Measurements from ENCODE around the gene ADAMTS14. TPM values are rescaled to one million over a fixed set of nuclear protein-coding genes. Genes with fewer than 3 reads are reported as not detected.

Gene ADAMTS14
- total RNA-seq, 1 donor, result not detected

DNA sequence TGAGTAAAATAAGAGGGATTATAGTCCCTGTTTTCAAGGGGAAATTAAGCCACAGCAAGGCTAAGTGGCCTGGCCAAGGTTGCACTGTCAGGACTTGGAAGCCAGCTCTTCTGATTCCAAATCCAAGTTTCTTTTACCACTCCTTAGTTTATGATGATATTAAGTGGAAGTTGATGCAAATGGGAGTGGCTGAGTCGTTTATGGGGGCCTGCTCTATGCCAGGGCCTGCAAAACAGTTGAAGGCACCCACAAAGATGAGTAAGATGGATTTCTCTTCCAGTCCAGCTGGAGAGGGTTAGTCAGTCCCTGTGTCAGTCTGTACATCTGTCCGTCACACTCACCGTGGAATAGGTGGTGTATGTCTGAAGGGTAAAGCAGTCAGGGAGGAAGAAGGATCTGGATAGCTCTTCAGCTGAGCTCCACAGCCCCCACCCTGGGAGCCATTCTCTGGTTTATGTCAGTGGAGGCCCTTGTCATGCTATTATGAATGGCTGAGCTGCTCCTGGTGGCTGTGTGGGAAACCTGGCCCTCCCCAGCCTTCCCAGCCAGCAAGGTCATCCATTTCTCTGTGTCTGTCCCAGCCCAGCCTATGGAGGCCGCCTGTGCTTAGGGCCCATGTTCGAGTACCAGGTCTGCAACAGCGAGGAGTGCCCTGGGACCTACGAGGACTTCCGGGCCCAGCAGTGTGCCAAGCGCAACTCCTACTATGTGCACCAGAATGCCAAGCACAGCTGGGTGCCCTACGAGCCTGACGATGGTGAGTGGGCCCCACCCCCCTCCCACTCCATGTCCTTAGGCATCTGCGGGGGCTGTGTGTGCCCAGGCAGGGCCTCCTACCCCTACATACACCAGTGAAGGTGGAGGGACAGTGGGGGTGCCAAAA lies 68.3 kb downstream of the ADAMTS14 start:
- H3K27me3 ChIP-seq (ENCODE audit: insufficient read depth, low read length), result no peaks in the 10 kb centered on the region
- no peak overlapping the region for H3K4me3 ChIP-seq (ENCODE audit: low read length)
- H3K4me1 ChIP-seq (ENCODE audit: insufficient read depth, low read length), result peaks cover 9% of the 10 kb centered on the region
- H3K9me3 ChIP-seq (ENCODE audit: low read depth, low read length), result no peaks in the 10 kb centered on the region

DNA sequence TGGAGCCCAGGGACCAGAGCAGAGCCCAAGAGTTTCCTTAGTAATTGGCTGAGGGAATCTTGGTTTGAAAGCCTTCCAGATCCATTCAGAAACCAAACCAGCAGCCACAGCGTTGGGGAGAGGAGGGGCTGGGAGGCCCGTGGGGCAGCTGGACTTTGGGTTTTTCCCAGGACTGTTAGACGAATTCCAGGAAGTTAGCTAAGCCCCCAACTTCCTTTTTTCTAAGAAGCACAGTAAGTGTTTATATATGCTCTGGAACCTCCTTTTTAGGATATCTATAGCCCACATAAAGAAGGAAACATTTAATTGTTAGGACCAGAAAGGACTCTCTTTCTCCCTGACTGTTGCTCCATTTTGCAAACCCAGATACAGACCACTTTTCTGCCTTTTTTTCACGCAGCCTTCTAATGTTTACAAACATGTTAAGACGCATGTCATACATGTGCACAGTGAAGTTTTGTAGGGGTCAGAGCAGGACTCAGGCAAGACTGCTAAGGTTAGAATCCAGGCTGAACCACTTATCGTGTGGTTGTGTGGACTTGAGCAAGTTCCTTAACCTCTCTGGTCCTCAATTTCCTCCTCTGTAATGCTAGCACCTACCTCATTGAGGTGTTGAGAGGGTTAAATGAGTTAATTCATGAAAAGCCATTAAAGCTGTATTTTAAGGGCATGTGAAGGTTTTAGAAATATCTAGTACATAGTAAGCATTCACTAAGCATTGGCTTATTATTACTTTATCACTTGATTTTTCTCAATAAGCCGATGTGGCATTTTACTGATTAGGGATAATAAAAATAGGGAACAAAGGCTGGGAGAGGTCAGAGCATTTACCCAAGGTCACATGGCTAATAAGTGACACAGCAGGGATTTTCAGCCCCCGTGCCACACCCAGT lies 70.5 kb downstream of the ADAMTS14 start:
- no peaks in the 10 kb centered on the region for H3K27me3 ChIP-seq (ENCODE audit: insufficient read depth, low read length)
- H3K9me3 ChIP-seq (ENCODE audit: low read depth, low read length), result no peaks in the 10 kb centered on the region
- no peak overlapping the region for H3K4me3 ChIP-seq (ENCODE audit: low read length)
- peaks cover 9% of the 10 kb centered on the region for H3K4me1 ChIP-seq (ENCODE audit: insufficient read depth, low read length)

DNA sequence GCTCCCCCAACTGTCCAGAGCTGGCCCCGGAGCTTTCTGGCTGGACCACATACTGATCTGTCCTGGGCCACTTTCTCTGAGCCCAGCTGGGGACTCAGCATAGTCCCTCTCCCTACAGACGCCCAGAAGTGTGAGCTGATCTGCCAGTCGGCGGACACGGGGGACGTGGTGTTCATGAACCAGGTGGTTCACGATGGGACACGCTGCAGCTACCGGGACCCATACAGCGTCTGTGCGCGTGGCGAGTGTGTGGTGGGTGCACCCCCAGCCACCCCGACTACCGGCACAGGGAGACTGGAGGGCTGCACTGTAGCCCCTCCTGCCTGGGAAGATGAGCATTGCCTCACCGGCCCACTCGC lies 71.1 kb downstream of the ADAMTS14 start:
- no peak overlapping the region for H3K4me3 ChIP-seq (ENCODE audit: low read length)
- H3K4me1 ChIP-seq (ENCODE audit: insufficient read depth, low read length), result peaks cover 9% of the 10 kb centered on the region
- no peaks in the 10 kb centered on the region for H3K27me3 ChIP-seq (ENCODE audit: insufficient read depth, low read length)
- H3K9me3 ChIP-seq (ENCODE audit: low read depth, low read length), result no peaks in the 10 kb centered on the region

DNA sequence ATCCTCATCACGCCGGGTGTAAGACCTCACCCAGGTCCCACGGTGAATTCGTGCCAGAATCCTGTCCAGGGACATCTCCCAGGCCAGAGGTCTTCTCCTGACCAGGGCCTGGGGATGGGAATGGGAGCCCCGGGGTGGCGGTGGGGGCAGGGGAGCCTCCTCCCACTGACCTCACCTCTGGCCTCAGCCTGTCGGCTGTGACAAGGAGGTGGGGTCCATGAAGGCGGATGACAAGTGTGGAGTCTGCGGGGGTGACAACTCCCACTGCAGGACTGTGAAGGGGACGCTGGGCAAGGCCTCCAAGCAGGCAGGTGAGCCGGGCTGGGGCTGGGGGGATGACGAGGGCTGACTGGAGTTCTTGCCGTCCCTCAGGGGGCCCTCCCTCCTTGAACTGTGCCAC lies 71.6 kb downstream of the ADAMTS14 start:
- no peaks in the 10 kb centered on the region for H3K27me3 ChIP-seq (ENCODE audit: insufficient read depth, low read length)
- H3K4me1 ChIP-seq (ENCODE audit: insufficient read depth, low read length), result peaks cover 9% of the 10 kb centered on the region
- H3K9me3 ChIP-seq (ENCODE audit: low read depth, low read length), result no peaks in the 10 kb centered on the region
- H3K4me3 ChIP-seq (ENCODE audit: low read length), result no peak overlapping the region

DNA sequence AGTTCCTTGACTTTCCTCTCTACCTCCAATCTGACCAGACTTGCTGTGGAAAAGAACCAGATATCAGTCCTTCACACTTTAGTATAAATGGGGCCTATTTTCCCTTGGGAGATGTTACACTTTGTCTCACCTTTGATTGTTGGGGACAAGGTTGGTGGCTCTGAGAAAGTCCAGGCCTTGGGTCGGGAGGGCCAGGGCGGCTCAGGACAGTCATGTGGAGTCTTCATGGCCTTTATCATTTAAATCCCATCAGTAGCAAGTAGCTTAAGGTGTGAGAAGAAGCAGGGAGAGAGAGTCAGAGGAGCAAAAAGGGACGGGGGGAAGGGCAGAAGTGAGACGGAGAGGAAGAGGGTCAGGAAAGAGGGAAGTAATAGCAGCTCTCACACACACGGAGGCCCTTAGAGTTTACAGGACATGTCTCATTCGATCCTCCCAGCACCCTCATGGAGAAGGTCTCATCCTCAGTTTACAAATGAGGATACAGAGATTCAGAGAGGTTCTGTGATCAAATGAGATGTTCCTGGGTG lies 72.4 kb downstream of the ADAMTS14 start:
- Histone ChIP-seq H3K4me1 (ENCODE audit: insufficient read depth, low read length) (peaks cover 9% of the 10 kb centered on the region), H3K9me3 (ENCODE audit: low read depth, low read length) (no peaks in the 10 kb centered on the region), H3K27me3 (ENCODE audit: insufficient read depth, low read length) (no peaks in the 10 kb centered on the region), H3K4me3 (ENCODE audit: low read length) (no peak overlapping the region)

DNA sequence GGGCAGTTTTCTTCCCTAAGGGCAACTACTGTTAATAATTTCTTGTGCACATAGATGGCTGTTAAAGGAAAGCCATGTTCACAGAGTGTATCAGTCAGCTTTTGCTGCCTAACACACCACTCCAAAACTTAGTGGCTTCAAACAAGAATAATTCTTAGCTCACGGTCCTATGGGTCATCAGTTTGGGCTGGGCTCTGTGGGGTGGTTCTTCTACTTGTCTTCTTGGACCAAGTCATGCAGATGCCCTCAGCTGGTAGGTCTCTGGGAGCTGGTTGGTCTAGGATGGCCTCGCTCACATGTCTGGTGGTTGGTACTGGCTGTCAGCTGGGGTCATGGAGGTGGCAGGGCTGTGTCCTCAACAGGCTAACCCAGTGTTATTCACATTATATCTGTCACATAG lies 73.2 kb downstream of the ADAMTS14 start:
- H3K4me3 ChIP-seq (ENCODE audit: low read length), result no peak overlapping the region
- peaks cover 9% of the 10 kb centered on the region for H3K4me1 ChIP-seq (ENCODE audit: insufficient read depth, low read length)
- no peaks in the 10 kb centered on the region for H3K9me3 ChIP-seq (ENCODE audit: low read depth, low read length)
- H3K27me3 ChIP-seq (ENCODE audit: insufficient read depth, low read length), result no peaks in the 10 kb centered on the region

DNA sequence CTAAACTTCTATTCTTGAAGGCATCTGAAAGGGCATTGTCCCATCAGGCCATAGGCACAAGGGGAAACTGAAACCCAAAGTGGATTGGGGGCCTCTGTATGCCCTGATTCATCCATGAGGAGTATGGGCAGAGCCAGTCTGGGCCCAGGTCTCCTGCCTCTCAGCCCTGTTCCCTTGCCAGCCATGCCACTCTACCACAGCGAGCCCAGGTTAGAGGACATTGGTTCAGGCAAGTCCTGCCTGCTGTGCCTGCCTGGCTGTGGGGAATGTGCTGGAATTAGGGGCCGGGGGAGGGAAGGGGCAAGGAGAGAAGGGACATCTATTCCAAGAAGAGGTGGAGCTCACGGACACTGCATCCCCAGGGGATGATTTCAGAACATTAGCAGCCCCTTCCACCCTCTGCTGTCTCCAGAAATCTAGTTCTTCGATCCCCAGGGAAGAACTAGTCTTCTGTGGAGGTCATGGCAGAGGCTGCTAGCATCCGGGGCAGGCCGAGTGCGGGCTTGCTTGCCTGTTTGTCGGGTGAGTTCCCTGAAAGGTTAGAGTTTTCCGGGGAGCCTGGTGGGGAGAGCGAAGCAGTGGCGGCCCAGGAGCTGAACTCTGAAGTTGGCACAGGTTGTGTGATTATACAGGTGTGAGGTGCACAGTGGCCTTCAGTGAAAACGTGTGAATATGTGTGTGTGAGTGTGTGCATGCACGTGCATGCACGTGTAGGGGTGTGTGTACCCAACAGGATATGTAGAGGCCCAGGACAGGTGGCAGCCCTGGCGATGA lies 75.1 kb downstream of the ADAMTS14 start:
- no peak overlapping the region for H3K4me3 ChIP-seq (ENCODE audit: low read length)
- H3K9me3 ChIP-seq (ENCODE audit: low read depth, low read length), result no peaks in the 10 kb centered on the region
- H3K27me3 ChIP-seq (ENCODE audit: insufficient read depth, low read length), result no peaks in the 10 kb centered on the region
- peaks cover 6% of the 10 kb centered on the region for H3K4me1 ChIP-seq (ENCODE audit: insufficient read depth, low read length)

DNA sequence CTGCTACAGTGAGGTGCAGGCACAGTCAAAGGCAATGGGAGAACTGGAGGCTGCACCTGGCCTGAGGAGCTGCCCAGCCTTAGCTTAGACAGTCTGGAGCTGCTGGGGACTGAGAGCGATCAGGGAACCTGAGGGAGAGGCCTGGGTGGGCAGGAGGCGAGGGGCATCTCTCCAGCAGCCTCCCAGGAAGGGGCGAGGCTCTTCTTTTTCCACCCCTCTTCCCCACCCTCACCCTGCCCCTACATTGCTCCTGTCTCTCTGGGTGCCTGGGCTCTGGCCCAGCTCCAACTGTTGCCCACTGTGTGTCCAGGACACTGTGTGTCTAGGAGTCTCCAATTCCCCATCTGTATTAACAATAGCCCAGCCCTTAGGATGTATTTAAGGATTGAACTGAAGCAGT lies 76.0 kb downstream of the ADAMTS14 start:
- Histone ChIP-seq H3K27me3 (ENCODE audit: insufficient read depth, low read length) (no peaks in the 10 kb centered on the region), H3K4me3 (ENCODE audit: low read length) (no peak overlapping the region), H3K4me1 (ENCODE audit: insufficient read depth, low read length) (no peaks in the 10 kb centered on the region), H3K9me3 (ENCODE audit: low read depth, low read length) (no peaks in the 10 kb centered on the region)

DNA sequence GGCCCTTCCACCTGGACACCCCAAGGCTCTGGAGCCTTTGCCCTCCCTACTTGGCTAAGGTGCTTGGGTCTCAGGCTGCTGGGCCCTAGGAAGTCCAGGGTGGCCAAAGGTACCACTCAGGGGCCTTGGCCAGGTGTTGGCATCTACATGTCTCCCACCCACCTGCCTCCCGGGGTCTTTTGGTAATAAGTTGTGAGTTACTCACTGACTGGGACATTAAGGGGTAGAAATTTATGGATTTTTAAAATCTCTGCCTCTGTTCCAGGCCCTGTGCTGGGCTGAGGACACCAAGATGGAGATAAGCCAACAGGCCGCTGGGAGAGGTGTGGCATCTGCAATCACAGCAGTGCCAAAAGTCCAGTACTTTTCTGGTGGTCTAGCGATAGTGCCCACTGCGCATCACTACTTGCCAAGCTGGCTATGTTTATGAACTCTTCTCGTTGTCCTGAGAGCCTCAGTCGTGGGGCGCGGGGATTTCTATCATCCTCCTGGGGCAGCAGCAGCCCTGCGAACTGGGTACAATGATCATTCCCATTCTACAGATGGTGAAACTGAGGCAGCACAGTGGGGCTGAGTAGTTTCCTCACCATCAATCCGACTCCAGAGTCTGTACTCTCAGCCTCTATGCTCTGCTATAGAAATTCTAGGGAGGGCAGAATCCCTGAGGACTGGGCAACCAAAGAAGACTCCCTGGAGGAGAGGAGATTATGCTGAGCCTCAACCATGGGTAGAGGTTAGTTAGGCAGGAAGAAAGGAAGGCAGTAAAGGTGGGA lies 76.7 kb downstream of the ADAMTS14 start:
- Histone ChIP-seq H3K4me3 (ENCODE audit: low read length) (no peak overlapping the region), H3K27me3 (ENCODE audit: insufficient read depth, low read length) (no peaks in the 10 kb centered on the region), H3K9me3 (ENCODE audit: low read depth, low read length) (no peaks in the 10 kb centered on the region), H3K4me1 (ENCODE audit: insufficient read depth, low read length) (no peaks in the 10 kb centered on the region)

DNA sequence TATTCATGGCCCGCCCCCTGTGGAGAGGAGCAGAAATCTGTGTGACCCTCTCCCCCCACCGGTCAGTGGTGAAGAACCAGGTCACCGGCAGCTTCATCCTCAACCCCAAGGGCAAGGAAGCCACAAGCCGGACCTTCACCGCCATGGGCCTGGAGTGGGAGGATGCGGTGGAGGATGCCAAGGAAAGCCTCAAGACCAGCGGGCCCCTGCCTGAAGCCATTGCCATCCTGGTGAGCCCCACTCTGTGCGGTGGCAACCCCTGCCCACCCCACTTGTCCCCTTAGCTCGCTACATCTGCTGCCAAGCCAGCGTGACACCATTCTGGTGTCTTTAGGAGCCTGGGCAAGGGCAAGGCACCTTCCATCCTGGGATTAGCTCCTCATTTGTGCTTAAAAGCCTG lies 77.5 kb downstream of the ADAMTS14 start:
- no peaks in the 10 kb centered on the region for H3K27me3 ChIP-seq (ENCODE audit: insufficient read depth, low read length)
- no peaks in the 10 kb centered on the region for H3K4me1 ChIP-seq (ENCODE audit: insufficient read depth, low read length)
- H3K9me3 ChIP-seq (ENCODE audit: low read depth, low read length), result no peaks in the 10 kb centered on the region
- no peak overlapping the region for H3K4me3 ChIP-seq (ENCODE audit: low read length)

DNA sequence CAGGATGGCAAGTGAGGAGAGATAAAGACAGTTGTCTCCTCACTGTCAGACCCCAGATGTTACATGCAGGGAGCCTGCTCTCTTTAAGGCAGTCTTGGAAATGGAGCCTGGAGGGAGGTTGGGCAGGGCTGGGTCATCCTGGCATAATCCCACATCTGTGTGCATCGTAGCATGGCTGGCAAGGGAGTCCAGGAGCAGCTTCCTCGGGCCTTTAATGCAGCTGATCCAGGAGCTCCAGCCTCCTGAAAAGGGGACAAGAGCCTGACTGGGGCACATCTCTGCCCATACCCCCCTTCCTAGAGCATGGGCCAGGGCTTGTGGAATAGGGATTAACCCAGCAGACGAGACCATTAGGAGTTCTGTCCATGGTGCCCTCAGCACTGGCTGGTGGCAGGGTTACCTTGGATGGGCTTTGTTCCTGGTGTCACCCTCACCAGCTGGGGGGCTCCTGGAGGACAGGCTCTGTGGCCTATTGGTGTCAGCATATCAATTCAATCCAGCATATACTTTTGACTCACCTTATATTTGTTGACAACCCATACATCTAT lies 77.9 kb downstream of the ADAMTS14 start:
- Histone ChIP-seq H3K27me3 (ENCODE audit: insufficient read depth, low read length) (no peaks in the 10 kb centered on the region), H3K4me3 (ENCODE audit: low read length) (no peak overlapping the region), H3K4me1 (ENCODE audit: insufficient read depth, low read length) (no peaks in the 10 kb centered on the region), H3K9me3 (ENCODE audit: low read depth, low read length) (no peaks in the 10 kb centered on the region)

DNA sequence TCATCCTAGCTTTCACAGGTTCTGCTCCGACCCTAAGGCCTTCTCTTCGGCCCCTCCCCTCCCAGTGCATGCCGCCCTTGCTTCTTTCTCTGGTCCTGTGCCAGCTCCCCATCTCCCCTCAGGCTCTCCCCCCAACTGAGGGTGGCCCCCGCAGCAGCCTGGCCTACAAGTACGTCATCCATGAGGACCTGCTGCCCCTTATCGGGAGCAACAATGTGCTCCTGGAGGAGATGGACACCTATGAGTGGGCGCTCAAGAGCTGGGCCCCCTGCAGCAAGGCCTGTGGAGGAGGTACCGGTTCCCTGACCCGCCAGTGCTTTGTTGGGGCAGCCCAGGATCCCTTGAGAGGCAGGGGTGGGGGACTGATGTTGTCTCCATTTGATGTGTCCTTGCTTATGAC lies 79.0 kb downstream of the ADAMTS14 start:
- no peak overlapping the region for H3K4me3 ChIP-seq (ENCODE audit: low read length)
- H3K9me3 ChIP-seq (ENCODE audit: low read depth, low read length), result no peaks in the 10 kb centered on the region
- H3K4me1 ChIP-seq (ENCODE audit: insufficient read depth, low read length), result no peaks in the 10 kb centered on the region
- H3K27me3 ChIP-seq (ENCODE audit: insufficient read depth, low read length), result no peaks in the 10 kb centered on the region

DNA sequence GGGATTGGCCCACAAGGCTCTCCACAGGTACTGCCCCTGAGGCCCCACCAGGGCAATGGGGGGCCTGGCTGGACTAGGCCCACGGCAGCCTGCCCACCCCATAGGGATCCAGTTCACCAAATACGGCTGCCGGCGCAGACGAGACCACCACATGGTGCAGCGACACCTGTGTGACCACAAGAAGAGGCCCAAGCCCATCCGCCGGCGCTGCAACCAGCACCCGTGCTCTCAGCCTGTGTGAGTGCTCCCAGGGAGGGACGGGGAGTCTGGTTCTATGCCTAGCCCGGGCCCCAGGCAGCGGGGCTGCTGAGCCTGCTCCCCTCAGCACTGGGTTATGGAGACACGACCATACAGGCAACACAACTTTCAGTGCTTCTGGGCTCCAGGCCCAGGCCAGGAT lies 79.7 kb downstream of the ADAMTS14 start:
- Histone ChIP-seq H3K4me3 (ENCODE audit: low read length) (no peak overlapping the region), H3K4me1 (ENCODE audit: insufficient read depth, low read length) (no peaks in the 10 kb centered on the region), H3K9me3 (ENCODE audit: low read depth, low read length) (no peaks in the 10 kb centered on the region), H3K27me3 (ENCODE audit: insufficient read depth, low read length) (no peaks in the 10 kb centered on the region)

DNA sequence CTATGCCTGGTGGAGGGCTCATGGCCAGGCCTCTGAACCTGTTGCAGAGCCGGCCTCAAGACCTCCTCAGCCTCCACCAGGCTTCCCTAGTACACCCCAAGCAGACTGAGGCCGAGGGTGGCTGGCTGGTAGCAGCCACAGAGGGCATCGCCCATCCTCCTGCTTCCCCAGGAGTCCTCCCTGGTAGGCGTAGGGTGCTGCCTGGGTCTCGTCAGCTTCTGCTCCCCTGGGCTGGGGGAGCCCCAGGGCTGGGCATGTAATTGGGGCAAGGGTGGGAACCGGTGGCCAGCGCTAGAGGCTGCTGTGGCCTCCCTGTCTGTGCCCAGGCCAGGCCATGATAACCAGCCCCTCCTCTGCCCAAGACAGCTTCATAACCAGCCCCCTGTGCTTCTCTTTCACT lies 80.3 kb downstream of the ADAMTS14 start:
- Histone ChIP-seq H3K4me1 (ENCODE audit: insufficient read depth, low read length) (no peaks in the 10 kb centered on the region), H3K9me3 (ENCODE audit: low read depth, low read length) (no peaks in the 10 kb centered on the region), H3K4me3 (ENCODE audit: low read length) (no peak overlapping the region), H3K27me3 (ENCODE audit: insufficient read depth, low read length) (no peaks in the 10 kb centered on the region)

All from mononuclear cell (primary cell).